AG09319 (cell line): ENCODE results near the gene CPEB4.

Experiments used
- DNase-seq: peaks from one replicate; pipeline ENCODE4 v3.0.0-alpha.2; 2010; ENCODE audit warnings: low read depth; ENCODE audit errors: extremely low read depth
- CTCF ChIP-seq: IDR thresholded peaks from 2 replicates; pipeline ENCODE4 v1.5.1; 2011; ENCODE audit warnings: low read depth, mild to moderate bottlenecking, inconsistent platforms, low read length, moderate library complexity

The CPEB4 gene

GRCh38 chr5:173896631-173897030 lies 8.5 kb downstream of the CPEB4 start:
- DNase-seq, result no peak
- TF ChIP-seq CTCF, result no peak

GRCh38 chr5:173901705-173902104 lies 13.6 kb downstream of the CPEB4 start:
- no peak for DNase-seq
- TF ChIP-seq CTCF, result no peak

- DNase-seq, result no peak
- no peak for TF ChIP-seq CTCF
These were observed 14.2 kb downstream of the CPEB4 start for GRCh38 chr5:173902334-173902733.

GRCh38 chr5:173902743-173903142 lies 14.6 kb downstream of the CPEB4 start:
- no peak for TF ChIP-seq CTCF
- DNase-seq, result no peak

- DNase-seq, result no peak
- TF ChIP-seq CTCF, result no peak
These were observed 15.4 kb downstream of the CPEB4 start for GRCh38 chr5:173903396-173904140.

- no peak for DNase-seq
- TF ChIP-seq CTCF, result no peak
These were observed 16.0 kb downstream of the CPEB4 start for GRCh38 chr5:173904151-173904550.

- DNase-seq, result no peak
- no peak for TF ChIP-seq CTCF
These were observed 19.1 kb downstream of the CPEB4 start for GRCh38 chr5:173907284-173907683.
